Uterus (tissue), 4 donors: Measurements from ENCODE around the gene WDR88. TPM values are rescaled to one million over a fixed set of nuclear protein-coding genes. Genes with fewer than 3 reads are reported as not detected.

Experiments used
- DNase-seq, 2 donors: peaks; one replicate each; pipeline ENCODE4 v3.0.0-alpha.2; 2019 to 2020
- H3K27ac ChIP-seq, 2 donors: fragments of 200-600 bp; sonication (generic); 1 replicate in 1 of 2; 2 replicates in 1 of 2; pipeline ENCODE4 v1.5.1; 2016 to 2018
- H3K27me3 ChIP-seq, 2 donors: fragments of 200-600 bp; sonication (generic); one replicate each; pipeline ENCODE4 v1.5.1; 2018 to 2019; ENCODE audit warnings: control low read depth in 1 of 2
- H3K36me3 ChIP-seq, 2 donors: fragments of 200-600 bp; sonication (generic); one replicate each; pipeline ENCODE4 v1.5.1; 2019; ENCODE audit warnings: control low read depth in 1 of 2
- H3K4me1 ChIP-seq, 2 donors: fragments of 200-600 bp; sonication (generic); one replicate each; pipeline ENCODE4 v1.5.1; 2018 to 2019; ENCODE audit warnings: control low read depth in 1 of 2
- H3K4me3 ChIP-seq, 2 donors: fragments of 200-600 bp; sonication (generic); 1 replicate in 1 of 2; 2 replicates in 1 of 2; pipeline ENCODE4 v1.5.1; 2018 to 2019; ENCODE audit warnings: mild to moderate bottlenecking in 1 of 2
- H3K9me3 ChIP-seq, 2 donors: fragments of 200-600 bp; sonication (generic); one replicate each; pipeline ENCODE4 v1.5.1; 2019; ENCODE audit warnings: control low read depth in 1 of 2
- CTCF ChIP-seq, 4 experiments: fragments of 200-600 bp in 2 of 4; fragments of 450-650 bp in 2 of 4; sonication (generic) in 2 of 4; IDR thresholded peaks; one replicate each; pipeline ENCODE4 v1.5.1; 2016 to 2019; ENCODE audit warnings: antibody characterized with exemption in 4 of 4, mild to moderate bottlenecking in 2 of 4, moderate library complexity in 1 of 4
- POLR2A ChIP-seq, 2 donors: fragments of 450-650 bp; IDR thresholded peaks; one replicate each; pipeline ENCODE4 v1.6.1; 2016; ENCODE audit warnings: antibody characterized with exemption in 2 of 2, mild to moderate bottlenecking in 1 of 2, moderate library complexity in 1 of 2
- intact Hi-C: fragments of 100-400 bp; cut with DNase I; formaldehyde crosslinking; loops from one replicate; pipeline ENCODE4 v1.15.1; 2023; ENCODE audit warnings: low total_unique reads
- total RNA-seq, 4 donors: library from RNA; depleted of rRNA in 3 of 4; stranded (reverse); fragments of >200 nt in 3 of 4; gene quantifications; one replicate each; pipeline versions ENCODE4 v1.1.0 to v1.2.4, GENCODE V29; 2014 to 2023
- donor health status: DM: yes; HTN: yes; CAD: no.

WDR88 gene
- total RNA-seq, 4 donors from 2014 or later, result not detected

- H3K4me1 ChIP-seq, result no peaks in the 10 kb centered on the region
- no peak overlapping the region for H3K4me3 ChIP-seq
- H3K36me3 ChIP-seq, result no peaks in the 10 kb centered on the region
- no peak overlapping the region for H3K27ac ChIP-seq
- no peaks in the 10 kb centered on the region for H3K9me3 ChIP-seq
- intact Hi-C loops, result no loop called here
- no peak for TF ChIP-seq CTCF (IDR thresholded peaks at IDR 0.05)
- TF ChIP-seq POLR2A (IDR thresholded peaks at IDR 0.05), result no peak
- DNase-seq, result no peak
- H3K27me3 ChIP-seq, result no peaks in the 10 kb centered on the region
Observed at GRCh38 chr19:33212436-33213172, 80.7 kb downstream of the WDR88 start.

GRCh38 chr19:33214596-33214995 is 82.7 kb downstream of the WDR88 start:
- DNase-seq, result no peak
- H3K27ac ChIP-seq, result no peak overlapping the region
- TF ChIP-seq CTCF (IDR thresholded peaks at IDR 0.05) (no peak), POLR2A (IDR thresholded peaks at IDR 0.05) (no peak)
- intact Hi-C loops, result no loop called here
- H3K9me3 ChIP-seq, result no peaks in the 10 kb centered on the region
- no peaks in the 10 kb centered on the region for H3K36me3 ChIP-seq
- H3K27me3 ChIP-seq, result no peaks in the 10 kb centered on the region
- H3K4me1 ChIP-seq, result no peaks in the 10 kb centered on the region
- no peak overlapping the region for H3K4me3 ChIP-seq

- intact Hi-C loops, result no loop called here
- Histone ChIP-seq H3K9me3 (no peaks in the 10 kb centered on the region), H3K36me3 (no peaks in the 10 kb centered on the region), H3K4me3 (no peak overlapping the region), H3K27ac (no peak overlapping the region), H3K27me3 (no peaks in the 10 kb centered on the region), H3K4me1 (no peaks in the 10 kb centered on the region)
- TF ChIP-seq CTCF (IDR thresholded peaks at IDR 0.05) (no peak), POLR2A (IDR thresholded peaks at IDR 0.05) (no peak)
- DNase-seq, result no peak
Observed at GRCh38 chr19:33215438-33216197, 83.7 kb downstream of the WDR88 start.

GRCh38 chr19:33216198-33216830 is 84.4 kb downstream of the WDR88 start:
- Histone ChIP-seq H3K36me3 (no peaks in the 10 kb centered on the region), H3K27ac (no peak overlapping the region), H3K9me3 (no peaks in the 10 kb centered on the region), H3K4me1 (no peaks in the 10 kb centered on the region), H3K4me3 (no peak overlapping the region), H3K27me3 (no peaks in the 10 kb centered on the region)
- no peak for DNase-seq
- no peak for TF ChIP-seq CTCF (IDR thresholded peaks at IDR 0.05)
- no peak for TF ChIP-seq POLR2A (IDR thresholded peaks at IDR 0.05)
- intact Hi-C loops, result no loop called here

- no peak overlapping the region for H3K27ac ChIP-seq
- no peaks in the 10 kb centered on the region for H3K4me1 ChIP-seq
- DNase-seq, result no peak
- intact Hi-C loops, result no loop called here
- no peak overlapping the region for H3K4me3 ChIP-seq
- H3K27me3 ChIP-seq, result no peaks in the 10 kb centered on the region
- no peaks in the 10 kb centered on the region for H3K9me3 ChIP-seq
- TF ChIP-seq POLR2A (IDR thresholded peaks at IDR 0.05) (no peak), CTCF (IDR thresholded peaks at IDR 0.05) (no peak)
- no peaks in the 10 kb centered on the region for H3K36me3 ChIP-seq
Observed at GRCh38 chr19:33217881-33218280, 86.0 kb downstream of the WDR88 start.
